Thoracic aorta (tissue), 2 donors: ENCODE results near the gene PPFIA3. TPM values are rescaled to one million over a fixed set of nuclear protein-coding genes. Genes with fewer than 3 reads are reported as not detected.
A peak's percentile ranks its signal among the peaks of the same experiment; 100 is the strongest.

ENCODE experiments used
- ATAC-seq: fragments of 150-250 bp; one replicate; pipeline ENCODE4 v1.8.0; 2017; ENCODE audit warnings: low read depth; ENCODE audit not compliant: insufficient number of reproducible peaks, low FRiP score
- DNase-seq: peaks from one replicate; pipeline ENCODE4 v3.0.0-alpha.2; 2020; ENCODE audit warnings: low spot score
- H3K27ac ChIP-seq, 2 donors: fragments of 200-600 bp; sonication (generic); 1 replicate in 1 of 2; 2 replicates in 1 of 2; pipeline ENCODE4 v1.5.1; 2016; ENCODE audit warnings: mild to moderate bottlenecking in 2 of 2, moderate library complexity in 2 of 2
- H3K27me3 ChIP-seq: fragments of 200-600 bp; sonication (generic); replicated peaks from 2 replicates; pipeline ENCODE4 v1.6.0; 2016; ENCODE audit warnings: mild to moderate bottlenecking; ENCODE audit not compliant: insufficient read depth
- H3K36me3 ChIP-seq: fragments of 200-600 bp; sonication (generic); one replicate; pipeline ENCODE4 v1.5.1; 2016
- H3K4me1 ChIP-seq, 2 donors: fragments of 200-600 bp; sonication (generic); 1 replicate in 1 of 2; 2 replicates in 1 of 2; pipeline versions ENCODE4 v1.5.1 to v1.6.0; 2016; ENCODE audit warnings: low read depth in 2 of 2, mild to moderate bottlenecking in 1 of 2; ENCODE audit not compliant: control insufficient read depth in 1 of 2
- H3K4me3 ChIP-seq: fragments of 200-600 bp; sonication (generic); 2 replicates; pipeline ENCODE4 v1.5.1; 2016; ENCODE audit warnings: mild to moderate bottlenecking
- H3K9me3 ChIP-seq: fragments of 200-600 bp; sonication (generic); 2 replicates; pipeline ENCODE4 v1.5.1; 2016
- total RNA-seq, 2 donors: library from RNA; depleted of rRNA; stranded (reverse); fragments of >200 nt; gene quantifications; one replicate each; pipeline versions ENCODE4 v1.1.0 to v1.2.3, GENCODE V29; 2016
- TF ChIP-seq, protein P1 (sequence below): fragments of 200-600 bp; sonication (generic); IDR thresholded peaks from one replicate; pipeline ENCODE4 v1.5.1; 2019; ENCODE audit warnings: antibody characterized with exemption

PPFIA3 gene
- total RNA-seq, 2 donors from 2014 or later = 2.7 to 5.0 TPM

DNA sequence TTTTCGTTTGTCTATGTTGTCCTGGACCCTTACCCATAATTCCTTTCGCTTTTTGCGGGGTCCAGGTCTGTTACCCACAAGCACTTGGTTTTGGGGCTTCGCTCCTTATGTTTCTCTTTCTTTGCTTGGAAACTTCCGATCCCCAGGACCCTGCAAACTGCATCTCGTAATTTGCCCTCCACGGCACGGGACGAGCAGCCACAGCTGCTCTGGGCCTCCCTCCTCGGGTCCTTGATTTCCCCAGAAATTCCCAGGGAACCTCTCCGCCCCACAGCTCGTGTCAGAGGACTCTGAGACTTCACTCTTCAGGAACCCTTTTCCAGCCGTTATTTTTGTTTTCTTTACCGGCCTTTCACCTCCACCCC lies 33.5 kb upstream of the PPFIA3 start:
- TF ChIP-seq, protein P1, sequence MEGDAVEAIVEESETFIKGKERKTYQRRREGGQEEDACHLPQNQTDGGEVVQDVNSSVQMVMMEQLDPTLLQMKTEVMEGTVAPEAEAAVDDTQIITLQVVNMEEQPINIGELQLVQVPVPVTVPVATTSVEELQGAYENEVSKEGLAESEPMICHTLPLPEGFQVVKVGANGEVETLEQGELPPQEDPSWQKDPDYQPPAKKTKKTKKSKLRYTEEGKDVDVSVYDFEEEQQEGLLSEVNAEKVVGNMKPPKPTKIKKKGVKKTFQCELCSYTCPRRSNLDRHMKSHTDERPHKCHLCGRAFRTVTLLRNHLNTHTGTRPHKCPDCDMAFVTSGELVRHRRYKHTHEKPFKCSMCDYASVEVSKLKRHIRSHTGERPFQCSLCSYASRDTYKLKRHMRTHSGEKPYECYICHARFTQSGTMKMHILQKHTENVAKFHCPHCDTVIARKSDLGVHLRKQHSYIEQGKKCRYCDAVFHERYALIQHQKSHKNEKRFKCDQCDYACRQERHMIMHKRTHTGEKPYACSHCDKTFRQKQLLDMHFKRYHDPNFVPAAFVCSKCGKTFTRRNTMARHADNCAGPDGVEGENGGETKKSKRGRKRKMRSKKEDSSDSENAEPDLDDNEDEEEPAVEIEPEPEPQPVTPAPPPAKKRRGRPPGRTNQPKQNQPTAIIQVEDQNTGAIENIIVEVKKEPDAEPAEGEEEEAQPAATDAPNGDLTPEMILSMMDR = no peak
- Histone ChIP-seq H3K9me3 (no peaks in the 10 kb centered on the region), H3K36me3 (peaks cover 18% of the 10 kb centered on the region), H3K4me3 (peak overlapping the region; percentile 88), H3K27me3 (no peaks in the 10 kb centered on the region), H3K27ac (peak overlapping the region; percentile 72 to 74), H3K4me1 (peaks cover 18 to 25% of the 10 kb centered on the region in 2 donors)
- ATAC-seq (no peak), DNase-seq (no peak)

DNA sequence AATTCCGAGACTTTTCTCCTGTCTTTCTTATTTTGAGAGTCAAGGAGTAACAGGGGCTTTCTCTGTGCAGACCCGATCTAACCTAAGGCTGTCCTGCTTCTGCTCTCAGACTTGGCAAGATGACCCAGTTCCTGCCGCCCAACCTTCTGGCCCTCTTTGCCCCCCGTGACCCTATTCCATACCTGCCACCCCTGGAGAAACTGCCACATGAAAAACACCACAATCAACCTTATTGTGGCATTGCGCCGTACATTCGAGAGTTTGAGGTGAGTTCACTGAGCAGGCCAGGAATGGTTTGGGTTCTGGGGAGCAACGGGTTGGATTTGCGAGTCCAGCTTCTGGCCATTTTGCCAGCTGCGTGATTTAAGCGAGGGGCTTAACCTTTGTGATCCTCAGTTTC lies 33.0 kb upstream of the PPFIA3 start:
- H3K9me3 ChIP-seq = no peaks in the 10 kb centered on the region
- peaks cover 23% of the 10 kb centered on the region for H3K36me3 ChIP-seq
- DNase-seq (no peak), ATAC-seq (no peak)
- peak overlapping the region; percentile 88 for H3K4me3 ChIP-seq
- TF ChIP-seq, protein P1 = no peak
- no peak overlapping the region for H3K27ac ChIP-seq
- peaks cover 18 to 25% of the 10 kb centered on the region in 2 donors for H3K4me1 ChIP-seq
- no peaks in the 10 kb centered on the region for H3K27me3 ChIP-seq

DNA sequence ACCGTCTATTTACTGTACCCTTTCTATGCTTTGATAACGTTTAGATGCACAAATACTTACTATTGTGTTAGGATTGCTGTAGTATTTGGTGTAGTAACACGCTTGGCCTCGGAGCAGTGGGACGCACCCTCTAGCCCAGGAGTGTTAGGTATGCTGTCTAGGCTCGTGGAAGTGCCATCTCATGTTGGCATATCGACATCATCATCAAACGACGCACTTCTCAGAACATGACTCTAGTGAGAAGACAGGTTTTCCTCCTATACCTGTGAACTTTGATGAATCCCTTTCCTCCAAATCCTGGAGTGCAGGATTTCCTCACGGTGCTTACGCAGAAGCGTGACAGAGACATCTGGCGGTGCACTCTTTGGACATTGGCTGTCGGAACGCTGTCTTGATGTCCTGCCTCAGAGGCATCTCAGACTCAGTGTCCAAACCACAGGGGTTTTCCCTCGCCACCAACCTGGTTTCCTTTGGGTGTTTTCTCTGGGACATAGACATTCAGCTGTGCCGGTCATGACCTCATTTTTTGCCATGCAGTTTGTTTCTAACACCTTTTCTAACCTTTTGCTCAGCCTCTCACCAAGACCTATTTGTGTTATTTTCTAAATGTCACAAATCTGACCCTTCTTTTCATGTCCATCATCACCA lies 27.8 kb upstream of the PPFIA3 start:
- H3K27ac ChIP-seq = no peak overlapping the region
- H3K4me1 ChIP-seq = peaks cover 13% of the 10 kb centered on the region in 2 donors
- no peaks in the 10 kb centered on the region for H3K27me3 ChIP-seq
- H3K36me3 ChIP-seq = peaks cover 54% of the 10 kb centered on the region
- TF ChIP-seq, protein P1 = no peak
- no peak overlapping the region for H3K4me3 ChIP-seq
- DNase-seq = no peak
- no peak for ATAC-seq
- H3K9me3 ChIP-seq = no peaks in the 10 kb centered on the region

DNA sequence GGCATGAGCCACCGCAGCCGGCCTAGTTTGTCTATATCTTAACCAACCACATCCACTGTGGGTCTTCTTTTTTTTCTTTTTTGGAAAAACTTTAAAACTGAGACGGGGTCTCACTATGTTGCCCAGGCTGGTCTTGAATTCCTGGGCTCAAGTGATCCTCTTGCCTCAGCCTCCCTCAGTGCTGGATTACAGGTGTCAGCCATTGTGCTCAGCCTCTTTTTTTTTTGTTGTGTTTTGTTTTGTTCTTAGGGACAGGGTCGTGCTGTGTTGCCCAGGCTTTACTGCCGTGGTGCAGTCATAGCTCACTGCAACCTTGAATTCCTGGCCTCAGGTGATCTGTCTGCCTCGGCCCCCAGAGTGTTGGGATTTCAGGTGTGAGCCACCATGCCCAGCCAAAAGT lies 26.7 kb upstream of the PPFIA3 start:
- DNase-seq = no peak
- H3K9me3 ChIP-seq = no peaks in the 10 kb centered on the region
- TF ChIP-seq, protein P1 = no peak
- no peak overlapping the region for H3K4me3 ChIP-seq
- H3K27me3 ChIP-seq = no peaks in the 10 kb centered on the region
- H3K36me3 ChIP-seq = peaks cover 57% of the 10 kb centered on the region
- no peak for ATAC-seq
- H3K27ac ChIP-seq = no peak overlapping the region
- H3K4me1 ChIP-seq = peaks cover 1 to 2% of the 10 kb centered on the region in 2 donors

DNA sequence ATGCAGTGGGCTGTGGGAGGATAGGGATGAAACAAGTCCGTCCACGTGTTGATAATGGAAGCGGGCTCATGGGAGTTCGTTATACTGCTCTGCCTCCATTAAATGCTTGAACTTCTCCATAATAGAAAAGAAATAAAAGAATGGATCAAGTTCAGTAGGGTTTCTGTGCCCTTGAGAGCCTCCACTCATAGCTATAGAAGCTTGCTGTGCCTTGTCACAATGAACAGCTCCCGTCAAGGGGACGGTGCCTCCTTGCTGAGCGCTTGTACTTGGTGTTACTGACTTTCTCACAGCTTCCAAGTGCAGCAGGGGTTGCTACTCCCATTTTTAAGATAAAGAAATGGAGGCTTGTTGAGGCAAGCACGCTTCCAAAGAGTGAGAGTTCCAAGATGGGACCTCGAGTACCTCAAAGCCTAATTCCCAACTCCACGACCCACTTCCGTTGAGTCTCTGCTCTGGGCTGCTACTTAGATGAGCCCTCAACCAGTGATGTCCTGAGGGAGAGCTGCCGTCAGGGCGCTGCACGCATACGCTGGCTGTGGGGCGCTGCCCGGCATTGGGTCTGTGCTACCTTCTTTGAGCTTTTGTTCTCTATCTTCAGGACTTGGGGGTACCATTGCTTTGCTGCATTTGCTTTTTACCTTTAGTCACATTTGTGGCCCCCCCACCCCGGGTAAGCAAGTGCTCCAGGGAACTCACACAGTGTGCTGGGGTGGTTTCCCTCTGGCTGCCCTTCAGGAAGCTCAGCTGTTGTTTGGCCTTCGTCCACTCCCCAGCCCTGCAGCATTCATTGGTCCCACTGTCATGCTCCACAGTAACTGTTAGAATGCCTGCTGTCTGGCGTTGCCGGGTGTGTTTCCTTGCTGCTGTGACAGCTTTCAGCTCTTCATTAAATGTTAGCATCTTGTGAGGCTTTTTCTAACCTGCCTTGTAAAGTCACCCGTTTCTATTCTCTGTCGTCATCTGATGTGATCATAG lies 24.6 kb upstream of the PPFIA3 start:
- Histone ChIP-seq H3K27ac (no peak overlapping the region), H3K4me1 (no peaks in the 10 kb centered on the region), H3K9me3 (no peaks in the 10 kb centered on the region), H3K27me3 (no peaks in the 10 kb centered on the region), H3K4me3 (no peak overlapping the region), H3K36me3 (peaks cover 71% of the 10 kb centered on the region)
- DNase-seq (no peak), ATAC-seq (no peak)
- TF ChIP-seq, protein P1 = no peak
